Cerebellar cortex (tissue), 1 donor: ENCODE data around the gene GDF2.

Experiments
- DNase-seq: peaks from one replicate; pipeline ENCODE4 v3.0.0-alpha.2; 2015; ENCODE audit warnings: low spot score

Gene GDF2

DNA sequence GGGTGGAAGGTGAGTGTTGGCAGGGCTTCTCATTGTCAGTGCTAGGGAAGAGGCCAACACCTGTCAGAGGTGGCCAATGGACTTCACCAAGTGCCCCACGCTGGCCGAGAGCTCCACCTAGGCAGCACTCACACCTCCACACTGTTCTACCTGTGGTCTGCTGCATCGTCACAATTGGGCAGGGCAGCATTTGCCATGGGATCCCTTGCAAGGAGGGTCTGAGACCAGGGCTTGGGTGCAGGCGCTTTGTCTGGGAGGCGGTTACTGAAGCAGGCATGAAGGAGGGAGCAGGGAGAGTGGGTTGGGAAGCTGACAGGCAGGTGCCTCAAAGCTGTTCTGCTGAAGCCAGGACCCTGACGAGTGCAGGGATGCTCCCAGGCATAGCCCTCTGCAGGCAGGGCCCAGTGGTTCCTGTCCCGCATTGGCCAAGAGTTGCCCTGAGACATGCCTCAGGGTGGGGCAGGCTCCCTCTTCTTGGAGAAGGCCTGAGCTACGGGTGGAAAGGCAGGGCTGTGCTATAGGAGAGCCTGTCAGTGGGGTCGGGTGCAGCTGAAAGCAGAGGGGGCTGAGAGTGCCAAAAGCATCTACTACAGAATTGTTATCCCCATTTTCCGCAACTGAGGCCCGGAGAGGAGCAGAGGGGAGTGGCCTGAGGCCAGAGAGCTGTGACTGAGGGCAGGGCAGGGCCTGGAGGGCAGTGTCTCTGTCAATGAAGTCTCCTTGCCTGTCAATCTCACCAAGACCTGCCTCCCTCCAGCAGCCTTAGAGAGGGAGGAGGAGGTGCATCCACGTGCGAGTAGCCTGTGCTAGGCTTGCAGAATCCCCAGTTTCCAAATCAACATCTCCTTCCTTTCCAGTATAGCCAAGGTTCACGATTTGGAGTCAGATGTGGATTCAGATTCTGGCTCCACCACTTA is 29.9 kb downstream of the GDF2 start:
- no peak for DNase-seq

DNA sequence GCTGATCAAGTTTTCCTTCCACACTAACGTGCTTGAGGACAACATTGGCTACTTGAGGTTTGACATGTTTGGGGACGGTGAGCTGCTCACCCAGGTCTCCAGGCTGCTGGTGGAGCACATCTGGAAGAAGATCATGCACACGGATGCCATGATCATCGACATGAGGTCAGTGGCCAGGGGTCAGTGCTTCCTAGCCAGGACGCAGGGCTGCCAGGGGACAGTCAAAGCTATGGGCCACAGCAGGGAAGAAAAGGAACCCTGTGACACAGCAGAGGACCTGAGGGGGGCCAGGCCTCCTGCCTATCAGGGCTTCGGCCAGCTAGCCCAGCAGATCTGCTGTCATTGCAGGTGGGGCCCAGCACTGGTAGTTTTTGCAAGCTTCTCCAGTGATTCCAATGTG is 31.1 kb downstream of the GDF2 start:
- no peak for DNase-seq

DNA sequence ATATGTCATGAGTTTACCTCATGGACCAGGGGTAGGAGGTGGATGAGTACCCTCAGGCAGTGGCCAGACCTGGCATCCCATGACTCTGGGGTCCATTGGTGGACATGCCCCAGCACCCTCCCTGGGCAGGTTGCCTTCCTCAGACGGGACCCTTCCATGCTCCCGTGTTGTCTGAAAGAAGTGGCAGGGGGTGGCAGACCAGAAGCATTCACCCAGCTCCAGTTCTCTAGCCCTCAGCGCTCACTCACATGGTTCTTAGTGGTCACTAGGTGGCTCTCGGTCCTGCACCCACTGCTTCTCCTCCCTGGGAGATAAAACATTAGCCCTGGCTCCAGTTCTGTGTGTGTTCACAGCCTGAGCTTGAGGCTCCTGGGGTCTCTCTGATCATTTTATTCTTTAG is 31.9 kb downstream of the GDF2 start:
- DNase-seq = no peak

DNA sequence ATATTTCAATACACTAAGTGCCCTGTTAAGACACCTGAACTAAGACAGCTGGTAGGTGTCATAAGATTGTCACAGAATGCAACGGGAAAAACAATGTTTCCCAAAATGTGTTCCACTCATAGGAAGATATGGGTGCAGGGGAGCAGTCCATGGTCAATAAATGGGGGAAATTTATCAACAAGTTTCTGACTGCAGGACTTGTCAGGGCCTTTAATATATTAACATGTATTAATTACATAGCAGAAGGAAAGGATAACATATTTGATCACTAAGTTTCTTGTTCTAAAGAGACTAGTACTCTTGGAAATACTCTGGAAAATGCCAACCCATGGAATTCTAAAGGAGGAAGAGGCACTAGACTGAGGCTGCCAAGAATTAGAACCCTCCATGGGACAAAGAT is 32.6 kb downstream of the GDF2 start:
- DNase-seq = no peak

DNA sequence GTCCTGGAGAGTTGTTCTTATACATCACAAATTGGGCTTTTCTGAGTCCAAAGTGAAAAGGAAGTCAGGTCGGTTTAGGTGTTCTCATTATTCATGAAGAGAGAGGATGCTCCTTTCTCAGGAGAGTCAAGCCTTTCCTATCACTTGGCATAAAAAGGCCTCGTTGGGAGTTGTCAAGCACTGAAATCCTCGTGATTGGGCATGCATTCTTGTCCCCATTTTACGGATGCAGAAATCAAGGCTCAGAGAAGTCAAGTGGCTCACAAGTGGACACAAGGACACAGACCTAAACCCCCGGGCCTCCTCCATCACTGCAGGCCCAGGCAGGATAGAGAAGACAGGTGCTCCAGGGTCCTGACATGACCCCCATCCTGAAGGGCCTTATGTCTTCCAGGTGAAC is 34.5 kb downstream of the GDF2 start:
- no peak for DNase-seq

DNA sequence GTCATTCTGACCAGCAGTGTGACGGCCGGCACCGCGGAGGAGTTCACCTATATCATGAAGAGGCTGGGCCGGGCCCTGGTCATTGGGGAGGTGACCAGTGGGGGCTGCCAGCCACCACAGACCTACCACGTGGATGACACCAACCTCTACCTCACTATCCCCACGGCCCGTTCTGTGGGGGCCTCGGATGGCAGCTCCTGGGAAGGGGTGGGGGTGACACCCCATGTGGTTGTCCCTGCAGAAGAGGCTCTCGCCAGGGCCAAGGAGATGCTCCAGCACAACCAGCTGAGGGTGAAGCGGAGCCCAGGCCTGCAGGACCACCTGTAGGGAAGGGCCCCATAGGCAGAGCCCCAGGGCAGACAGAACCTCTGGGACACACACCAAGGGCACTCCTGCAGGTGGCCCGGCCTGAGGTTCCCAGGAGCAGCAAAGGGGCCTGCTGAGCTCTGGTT is 34.9 kb downstream of the GDF2 start:
- DNase-seq = no peak

DNA sequence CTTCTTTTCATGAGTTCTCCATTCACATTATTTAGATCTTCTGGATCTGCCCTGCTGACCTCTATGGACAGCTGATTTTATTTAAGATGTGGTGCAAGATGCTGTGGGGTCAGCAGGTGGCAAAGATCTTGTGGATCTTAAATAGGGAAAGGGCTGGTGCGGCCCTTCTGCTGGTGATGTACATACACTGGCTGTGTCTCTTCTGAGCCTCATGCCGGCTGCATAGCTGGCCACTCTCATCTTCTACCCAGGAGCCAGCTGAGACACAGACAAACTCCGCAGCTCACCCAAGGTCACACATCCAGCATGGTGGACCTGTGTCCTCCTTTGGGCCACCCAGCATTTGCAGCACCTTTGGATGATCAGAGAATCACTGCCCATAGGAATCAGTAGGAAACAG is 35.7 kb downstream of the GDF2 start:
- no peak for DNase-seq

DNA sequence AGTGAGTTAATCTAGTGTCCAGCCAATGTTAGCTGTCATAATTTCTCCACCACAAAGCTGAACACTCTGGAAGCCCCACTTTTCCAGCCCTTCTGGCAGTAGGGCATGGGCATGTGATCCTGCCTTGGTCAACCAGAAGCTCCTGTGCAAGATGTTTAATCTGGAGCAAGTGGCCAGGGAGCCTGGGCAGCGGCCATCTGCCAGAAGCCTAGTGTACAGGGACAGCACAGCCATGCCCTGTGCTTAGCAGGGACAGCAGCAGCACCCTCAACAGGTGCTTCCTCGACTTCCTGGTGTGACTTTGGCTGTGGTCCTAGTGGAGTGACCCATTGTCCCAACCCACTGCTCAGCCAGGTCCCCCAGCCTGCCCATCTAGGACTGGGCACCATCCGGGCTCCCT is 36.2 kb downstream of the GDF2 start:
- peak; percentile 74 for DNase-seq

DNA sequence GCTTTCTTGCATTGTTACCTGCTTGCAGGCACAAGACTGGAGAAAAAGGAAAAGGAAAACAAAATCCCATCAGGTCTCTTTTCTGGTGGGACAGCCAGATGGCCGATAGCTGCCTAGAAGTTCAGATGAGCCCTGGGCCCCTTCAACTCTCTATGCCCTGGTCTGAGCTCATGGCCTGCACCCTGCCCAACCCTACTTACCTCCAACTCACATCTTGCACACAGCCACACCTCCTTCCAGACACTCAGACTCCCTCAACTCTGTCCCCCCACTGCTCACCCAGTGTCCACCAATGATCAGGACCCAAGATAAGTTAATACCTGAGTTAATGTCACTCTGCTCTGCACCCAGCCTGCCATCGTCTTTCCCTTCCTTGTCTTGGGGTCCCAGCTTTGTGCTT is 36.8 kb downstream of the GDF2 start:
- DNase-seq = no peak

DNA sequence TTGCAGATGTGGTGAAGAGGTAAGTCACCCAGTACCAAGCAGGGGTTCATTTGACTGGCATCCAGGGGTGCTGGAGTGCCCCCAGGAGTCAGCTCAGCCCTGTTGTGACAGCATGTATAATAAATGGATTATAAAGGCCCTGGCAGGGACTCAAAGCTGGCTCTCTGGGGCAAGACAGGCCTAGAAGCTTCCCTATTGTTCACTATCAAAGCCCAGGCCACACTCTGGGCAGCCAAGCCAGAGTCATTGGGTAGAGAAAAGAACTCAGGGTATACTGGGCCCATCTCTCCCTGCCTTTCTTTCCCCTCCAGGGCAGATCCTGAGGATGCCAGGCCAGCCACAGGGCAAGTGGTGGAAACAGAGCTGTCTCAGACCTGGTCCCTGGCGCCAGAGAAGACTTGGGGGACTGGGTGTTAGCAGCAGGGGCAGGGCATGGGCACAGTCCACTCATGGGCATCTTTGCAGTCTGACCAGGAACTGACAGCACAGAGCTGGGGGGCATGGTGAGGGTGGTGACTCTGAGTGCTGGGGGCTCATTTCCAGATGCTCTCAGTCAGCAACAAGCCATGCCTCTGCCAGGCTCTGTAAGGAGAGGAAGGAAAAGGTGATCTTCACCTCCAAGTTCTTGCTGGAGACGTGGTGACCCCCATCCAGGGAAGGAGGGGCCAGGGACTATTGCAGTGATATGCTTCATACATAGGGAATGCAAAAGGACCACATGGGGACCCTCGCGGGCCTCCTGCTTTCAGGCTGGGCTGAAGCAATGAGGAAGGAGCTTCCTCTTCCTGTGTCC is 37.6 kb downstream of the GDF2 start:
- DNase-seq = no peak

DNA sequence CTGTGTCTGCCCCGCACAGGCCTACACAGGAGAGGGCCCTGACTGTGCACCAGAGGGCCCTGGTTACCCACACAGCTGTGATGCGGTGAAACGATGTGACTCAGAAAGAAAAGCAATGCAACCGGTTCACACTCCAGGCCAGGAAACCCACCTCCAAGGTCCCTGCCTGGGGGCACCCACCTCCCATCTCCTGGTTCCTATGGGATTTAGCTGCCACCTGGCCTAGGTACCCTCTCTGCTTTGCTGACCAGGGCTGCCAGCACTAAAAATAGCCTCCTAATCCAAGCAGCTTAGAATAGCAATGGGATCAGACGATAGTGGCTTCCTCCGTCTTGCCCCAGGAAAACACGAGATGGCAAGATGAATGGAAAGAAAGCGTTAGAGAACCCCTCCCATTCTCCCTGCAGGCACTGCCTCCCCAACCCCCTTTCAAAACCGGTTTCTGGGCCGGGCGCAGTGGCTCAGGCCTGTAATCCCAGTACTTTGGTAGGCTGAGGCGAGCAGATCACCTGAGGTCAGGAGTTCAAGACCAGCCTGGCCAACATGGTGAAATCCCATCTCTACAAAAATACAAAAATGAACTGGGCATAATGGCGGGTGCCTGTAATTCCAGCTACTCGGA is 38.3 kb downstream of the GDF2 start:
- DNase-seq = no peak

DNA sequence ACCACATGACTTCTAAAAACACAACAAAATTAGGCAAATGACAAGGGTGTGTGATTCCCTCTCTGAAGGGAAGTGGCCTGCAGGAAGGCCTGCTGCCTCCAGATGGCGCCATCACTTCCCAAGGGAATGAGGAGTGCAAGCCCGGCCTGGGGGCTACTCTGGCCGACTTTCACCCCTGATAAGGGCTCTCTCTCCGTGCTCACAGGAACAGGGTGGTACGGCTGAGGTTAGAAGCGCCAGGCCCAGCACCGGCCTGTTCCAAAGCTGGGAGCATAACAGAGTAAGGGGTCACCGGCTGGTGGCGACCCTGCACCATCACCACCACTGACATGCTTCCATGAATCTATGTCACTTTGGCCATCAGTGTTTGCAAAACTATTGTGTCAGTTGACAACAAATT is 39.0 kb downstream of the GDF2 start:
- DNase-seq = no peak

DNA sequence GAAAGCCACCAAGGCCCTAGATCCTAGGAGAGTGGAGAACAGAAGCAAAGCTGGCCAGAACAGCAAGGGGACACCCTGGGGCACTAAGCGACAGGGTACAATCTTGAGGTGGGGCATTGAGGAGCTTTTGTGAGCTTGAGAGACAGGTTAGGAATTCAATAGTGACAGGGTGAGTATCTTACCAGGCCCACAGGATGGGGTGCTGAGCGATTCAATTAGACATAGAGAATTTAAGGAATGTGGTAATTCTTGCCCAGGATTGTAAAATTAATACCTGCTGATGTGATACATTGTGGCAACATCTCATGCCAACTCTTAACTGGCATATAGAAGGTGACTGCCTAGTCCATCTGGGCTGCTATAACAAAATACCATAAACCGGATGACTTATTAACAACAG is 39.9 kb downstream of the GDF2 start:
- DNase-seq = no peak

DNA sequence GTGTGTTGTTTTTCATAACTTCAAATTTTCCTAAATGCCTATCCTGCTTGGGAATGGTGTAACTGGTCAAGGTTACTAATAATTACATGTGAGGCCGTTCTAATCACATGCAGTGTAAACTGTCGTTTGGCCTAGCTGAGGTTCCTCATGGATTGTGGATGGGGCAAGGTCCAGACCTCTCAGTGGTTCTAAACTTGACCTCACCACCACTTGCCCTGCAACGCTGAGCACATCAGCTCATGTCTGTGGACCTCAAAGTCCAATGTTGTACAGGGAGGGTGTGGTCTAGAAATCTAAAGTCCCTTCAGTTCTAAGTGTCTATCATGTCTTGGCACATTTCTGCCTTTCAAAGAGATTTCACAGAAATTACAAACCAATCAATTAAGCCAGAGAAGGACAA is 41.5 kb downstream of the GDF2 start:
- DNase-seq = no peak

DNA sequence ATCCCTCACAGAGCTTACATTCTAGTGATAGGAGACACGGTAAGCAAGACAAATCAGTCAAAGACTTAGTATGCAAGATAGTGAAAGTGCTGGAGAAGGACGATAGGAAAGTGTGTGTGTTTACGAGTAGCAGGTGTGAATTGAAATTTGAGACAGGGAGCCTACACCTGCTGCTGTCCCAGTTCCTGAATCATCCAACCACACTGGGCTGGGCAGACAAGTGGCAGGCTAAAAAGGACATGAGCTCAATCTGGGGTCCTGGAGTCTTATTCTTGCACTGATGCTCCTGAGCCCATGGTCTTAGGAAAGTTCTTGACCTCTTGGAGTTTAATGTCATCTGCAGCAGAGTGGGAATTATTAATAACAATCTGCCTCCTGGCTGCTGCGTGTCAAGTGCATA is 42.1 kb downstream of the GDF2 start:
- no peak for DNase-seq

DNA sequence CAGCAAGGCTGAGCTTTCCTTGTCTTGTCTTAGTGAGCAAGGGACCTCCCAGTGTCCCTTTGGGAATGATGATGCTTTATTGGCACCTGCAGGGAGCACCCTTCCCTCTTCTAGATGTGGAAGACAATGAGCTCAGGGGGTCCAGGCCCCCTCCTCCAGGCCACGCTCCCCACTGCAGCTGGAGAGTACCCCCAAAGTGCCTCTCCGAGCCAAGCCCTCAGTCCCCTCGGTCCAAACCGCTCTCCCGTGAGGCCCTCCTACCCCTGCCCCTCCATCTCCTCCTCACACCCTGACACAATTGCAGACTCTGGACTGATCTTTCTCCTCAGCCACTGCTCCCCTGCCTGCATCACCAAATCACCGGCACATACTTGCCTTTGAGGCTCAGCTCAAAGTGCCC is 42.7 kb downstream of the GDF2 start:
- no peak for DNase-seq

DNA sequence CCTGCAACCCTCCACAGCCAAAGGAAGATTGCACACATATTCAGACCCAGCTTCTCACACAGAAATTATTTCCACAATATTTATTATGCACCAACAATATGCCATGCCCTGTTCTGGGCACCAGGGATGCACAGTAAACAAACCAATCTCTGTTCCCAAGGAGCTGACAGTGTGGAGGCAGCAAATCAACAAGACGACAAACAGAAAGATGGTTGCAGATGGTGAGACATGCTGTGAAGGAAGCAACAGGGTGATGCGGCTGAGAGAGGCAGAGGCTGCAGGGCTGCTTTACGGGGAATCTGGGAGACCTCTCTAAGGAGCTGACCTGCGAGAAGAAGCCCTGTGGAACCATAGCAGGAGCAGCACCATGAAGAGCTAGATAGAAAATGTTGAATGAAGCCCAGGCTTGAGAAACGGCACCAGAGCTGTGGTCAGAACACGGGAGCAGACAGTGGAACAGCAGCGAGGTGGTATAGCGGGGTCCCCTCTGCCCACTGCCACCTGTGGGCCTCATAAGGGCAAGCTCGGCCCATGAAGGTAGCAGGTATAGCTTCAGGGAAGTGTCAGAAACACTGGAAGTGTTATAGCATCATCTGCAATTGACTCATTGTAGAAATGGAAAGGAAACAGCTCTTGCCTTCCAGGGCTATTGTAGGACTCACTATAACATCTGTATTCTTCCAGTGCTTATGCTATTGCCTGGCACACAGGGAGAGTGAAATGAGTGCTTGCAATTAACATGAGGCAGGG is 43.4 kb downstream of the GDF2 start:
- no peak for DNase-seq

DNA sequence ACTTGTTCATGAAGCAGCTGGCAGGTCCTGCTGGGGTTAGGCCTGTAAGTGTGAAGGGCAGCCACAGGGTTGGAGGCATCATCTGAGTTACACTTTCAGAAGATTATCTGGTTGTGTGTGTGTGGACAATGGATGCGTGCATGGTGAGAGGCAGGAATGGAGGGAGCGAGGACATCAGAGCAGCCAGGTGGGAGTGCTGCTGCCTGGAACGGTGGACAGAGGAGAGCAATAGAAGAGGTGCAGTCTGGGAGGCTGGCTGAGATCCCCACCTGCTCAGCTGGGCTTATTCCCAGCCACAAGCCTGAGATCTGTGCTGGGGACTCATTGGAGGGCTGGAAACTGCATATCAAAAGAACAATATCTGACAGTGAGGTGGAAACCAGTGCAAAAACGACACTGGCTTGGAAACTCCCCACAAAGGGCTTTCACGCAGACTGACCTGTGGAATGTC is 44.0 kb downstream of the GDF2 start:
- DNase-seq = peak; percentile 40

DNA sequence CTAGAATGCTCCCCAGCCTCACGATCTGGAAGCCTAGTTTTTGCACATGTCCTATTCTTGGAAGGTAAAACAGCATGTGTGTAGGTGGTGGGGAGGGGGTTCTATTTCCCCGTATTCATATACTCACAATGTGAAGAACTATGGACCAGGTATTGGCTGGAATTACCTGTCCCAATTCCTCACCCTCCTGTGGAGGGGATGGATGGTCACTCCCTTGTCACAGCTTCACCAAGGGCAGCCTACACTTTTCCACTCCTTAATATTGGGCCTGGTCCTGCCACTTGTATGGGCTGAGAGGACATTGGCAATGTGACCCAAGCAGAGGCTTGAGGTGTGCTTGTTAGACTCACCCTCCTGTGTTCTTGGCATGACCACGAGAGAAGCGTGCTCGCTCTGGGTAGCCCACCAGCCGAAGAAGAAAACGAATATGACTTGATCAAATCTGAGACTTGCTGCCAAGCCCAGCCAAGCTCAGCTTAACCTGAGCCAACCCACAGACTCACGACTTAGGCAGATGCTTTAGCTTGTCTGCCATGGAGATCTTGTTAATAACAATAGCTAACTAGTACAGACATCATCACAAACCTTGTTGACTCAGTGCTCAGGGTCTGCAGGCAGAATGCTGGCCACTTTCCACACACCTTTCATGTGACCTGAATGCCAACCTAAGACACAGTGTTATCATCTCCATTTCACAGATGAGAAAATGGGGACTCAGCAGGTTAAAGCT is 44.6 kb downstream of the GDF2 start:
- DNase-seq = no peak

DNA sequence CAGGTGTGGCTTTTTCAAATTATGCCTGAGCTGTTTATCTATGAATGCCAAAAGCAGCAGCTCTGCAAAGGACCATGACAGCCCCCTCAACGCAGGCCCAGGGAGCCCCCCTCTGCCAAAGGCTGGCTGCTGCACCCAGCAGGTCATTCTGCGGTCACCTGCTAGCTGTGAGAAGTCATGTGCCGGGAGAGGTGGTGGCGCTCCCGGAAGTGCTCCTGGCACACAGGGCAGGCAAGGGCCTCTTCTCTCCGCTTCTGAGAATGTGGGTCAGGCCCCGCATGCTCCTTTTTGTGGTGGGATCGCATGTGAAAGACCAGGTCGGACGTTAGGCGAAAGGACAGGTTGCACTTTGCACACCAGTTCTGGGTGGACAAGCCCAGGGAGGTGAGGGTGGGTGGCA is 45.4 kb downstream of the GDF2 start:
- no peak for DNase-seq

DNA sequence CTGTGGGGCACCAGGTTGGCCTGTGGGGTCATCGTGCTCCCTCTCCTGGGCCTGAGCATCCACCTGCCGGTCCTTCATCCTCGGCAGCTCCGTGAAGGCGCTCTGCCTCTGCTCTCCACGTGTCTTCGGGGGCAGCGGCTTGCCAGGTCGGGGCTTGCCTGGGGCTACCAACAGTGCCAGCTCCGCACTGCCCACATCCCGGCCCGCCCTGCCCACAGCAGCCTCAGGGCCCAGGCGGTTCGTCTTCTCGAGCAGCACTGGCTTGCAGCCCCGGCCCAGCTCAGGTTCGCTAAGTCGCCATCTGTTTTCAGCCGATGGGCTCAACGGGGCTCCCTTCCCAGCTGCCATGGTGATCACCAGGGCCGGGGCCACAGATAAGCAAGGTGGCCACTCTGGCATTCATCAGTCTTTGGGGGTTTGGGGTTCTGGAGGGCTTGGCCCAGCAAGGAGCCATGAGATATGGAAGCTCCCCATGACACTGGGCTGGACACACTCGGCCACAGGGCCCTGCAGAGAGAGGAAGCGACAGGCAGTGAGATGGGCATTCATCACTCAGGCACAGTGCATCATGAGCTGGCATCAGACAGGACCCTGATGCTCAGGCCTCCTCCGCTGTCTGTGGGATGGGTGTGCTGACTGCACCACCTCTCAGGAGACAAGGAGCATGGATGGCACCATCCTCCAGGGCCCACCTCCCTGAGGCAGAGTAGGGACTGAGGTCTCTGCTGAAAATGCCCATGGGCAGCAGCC is 46.4 kb downstream of the GDF2 start:
- DNase-seq = peak; percentile 44
